Measurements from ENCODE around the gene FLT1.

Gene FLT1

GRCh38 chr13:28485996-28486543 lies 8.9 kb downstream of the FLT1 start:
- no peak for DNase-seq

GRCh38 chr13:28485551-28485950 lies 9.4 kb downstream of the FLT1 start:
- no peak for DNase-seq

- DNase-seq, result no peak
Observed at GRCh38 chr13:28485097-28485496, 9.8 kb downstream of the FLT1 start.

- DNase-seq, result no peak
Observed at GRCh38 chr13:28483313-28483931, 11.5 kb downstream of the FLT1 start.

GRCh38 chr13:28479005-28479404 lies 15.9 kb downstream of the FLT1 start:
- no peak for DNase-seq

GRCh38 chr13:28478127-28478526 lies 16.8 kb downstream of the FLT1 start:
- DNase-seq, result no peak

GRCh38 chr13:28477709-28477973 lies 17.3 kb downstream of the FLT1 start:
- no peak for DNase-seq

GRCh38 chr13:28476919-28477708 lies 17.8 kb downstream of the FLT1 start:
- DNase-seq, result no peak

GRCh38 chr13:28475916-28476725 lies 18.8 kb downstream of the FLT1 start:
- no peak for DNase-seq

- DNase-seq, result no peak
Observed at GRCh38 chr13:28474491-28475134, 20.3 kb downstream of the FLT1 start.

- no peak for DNase-seq
Observed at GRCh38 chr13:28473044-28473443, 21.9 kb downstream of the FLT1 start.

GRCh38 chr13:28471421-28471820 lies 23.5 kb downstream of the FLT1 start:
- no peak for DNase-seq

- DNase-seq, result no peak
Observed at GRCh38 chr13:28470296-28470695, 24.6 kb downstream of the FLT1 start.

- no peak for DNase-seq
Observed at GRCh38 chr13:28469316-28469715, 25.6 kb downstream of the FLT1 start.

- DNase-seq, result no peak
Observed at GRCh38 chr13:28468023-28468915, 26.7 kb downstream of the FLT1 start.

GRCh38 chr13:28467034-28467433 lies 27.9 kb downstream of the FLT1 start:
- DNase-seq, result no peak

- DNase-seq, result no peak
Observed at GRCh38 chr13:28466151-28466550, 28.8 kb downstream of the FLT1 start.

GRCh38 chr13:28464861-28465460 lies 30.0 kb downstream of the FLT1 start:
- no peak for DNase-seq

GRCh38 chr13:28463481-28463880 lies 31.4 kb downstream of the FLT1 start:
- DNase-seq, result no peak

- peak in 1 of 2 experiments; percentile 67 for DNase-seq
Observed at GRCh38 chr13:28459911-28460310, 35.0 kb downstream of the FLT1 start.

- DNase-seq, result no peak
Observed at GRCh38 chr13:28458608-28459007, 36.3 kb downstream of the FLT1 start.

- DNase-seq, result no peak
Observed at GRCh38 chr13:28458051-28458450, 36.9 kb downstream of the FLT1 start.

All from NCI-H446 (cell line).